ENCODE results near the gene ARID2. TPM values are rescaled to one million over a fixed set of nuclear protein-coding genes. Genes with fewer than 3 reads are reported as not detected.

Gene ARID2
- polyA plus RNA-seq, 3 donors from 2014 or later = 3.8 to 14.8 (median 4.3) TPM

- H3K4me1 Mint-ChIP-seq = peaks cover 5 to 25% of the 10 kb centered on the region in 2 donors
These were observed 133.8 kb downstream of the ARID2 start for GRCh38 chr12:45863332-45863731.

GRCh38 chr12:45866299-45866698 lies 136.8 kb downstream of the ARID2 start:
- Mint-ChIP-seq H3K9me3 (no peaks in the 10 kb centered on the region), H3K27me3 (ENCODE audit: low read depth in 3 of 3) (peaks cover 0 to 3% (median 3%) of the 10 kb centered on the region in 3 donors), H3K36me3 (peaks cover 16 to 37% (median 17%) of the 10 kb centered on the region in 3 donors), H3K27ac (no peak overlapping the region), H3K4me3 (no peak overlapping the region), H3K4me1 (peaks cover 4 to 26% of the 10 kb centered on the region in 2 donors)
- DNase-seq = no peak

More at GRCh38 chr12:45863332-45863731, 133.8 kb downstream of the ARID2 start:
- DNase-seq = no peak
- peaks cover 8 to 29% (median 16%) of the 10 kb centered on the region in 3 donors for H3K36me3 Mint-ChIP-seq
- no peak overlapping the region for H3K4me3 Mint-ChIP-seq
- H3K27me3 Mint-ChIP-seq (ENCODE audit: low read depth in 3 of 3) = peaks cover 0 to 3% (median 3%) of the 10 kb centered on the region in 3 donors
- no peak overlapping the region for H3K27ac Mint-ChIP-seq
- no peaks in the 10 kb centered on the region for H3K9me3 Mint-ChIP-seq

GRCh38 chr12:45872446-45872845 lies 142.9 kb downstream of the ARID2 start:
- Mint-ChIP-seq H3K9me3 (peaks cover 0 to 2% (median 0%) of the 10 kb centered on the region in 6 donors), H3K4me1 (peaks cover 32 to 58% of the 10 kb centered on the region in 2 donors), H3K36me3 (peaks cover 16 to 37% (median 32%) of the 10 kb centered on the region in 3 donors), H3K27ac (peak overlapping the region in 3 of 6 donors; percentile 4 to 53 (median 29)), H3K27me3 (ENCODE audit: low read depth in 3 of 3) (no peaks in the 10 kb centered on the region), H3K4me3 (no peak overlapping the region)
- no peak for DNase-seq

GRCh38 chr12:45877069-45877468 lies 147.6 kb downstream of the ARID2 start:
- H3K36me3 Mint-ChIP-seq = peaks cover 13 to 45% (median 32%) of the 10 kb centered on the region in 3 donors

GRCh38 chr12:45878630-45879255 lies 149.2 kb downstream of the ARID2 start:
- Mint-ChIP-seq H3K36me3 (peaks cover 6 to 42% (median 27%) of the 10 kb centered on the region in 3 donors), H3K27ac (peak overlapping the region; percentile 83 to 91 (median 89)), H3K27me3 (ENCODE audit: low read depth in 3 of 3) (peaks cover 0 to 20% (median 2%) of the 10 kb centered on the region in 3 donors), H3K4me1 (peaks cover 65 to 78% of the 10 kb centered on the region in 2 donors), H3K9me3 (peaks cover 0 to 2% (median 0%) of the 10 kb centered on the region in 6 donors), H3K4me3 (peak overlapping the region; percentile 58 to 87 (median 72))
- peak; percentile 51 to 63 (median 61) for DNase-seq

More at GRCh38 chr12:45877069-45877468, 147.6 kb downstream of the ARID2 start:
- H3K27ac Mint-ChIP-seq = peak overlapping the region; percentile 25 to 91 (median 84)
- peaks cover 0 to 2% (median 0%) of the 10 kb centered on the region in 6 donors for H3K9me3 Mint-ChIP-seq
- peaks cover 70 to 86% of the 10 kb centered on the region in 2 donors for H3K4me1 Mint-ChIP-seq
- peak overlapping the region in 1 of 5 donors; percentile 39 for H3K4me3 Mint-ChIP-seq
- peaks cover 0 to 20% (median 2%) of the 10 kb centered on the region in 3 donors for H3K27me3 Mint-ChIP-seq (ENCODE audit: low read depth in 3 of 3)
- no peak for DNase-seq

GRCh38 chr12:45879363-45879895 lies 149.9 kb downstream of the ARID2 start:
- Mint-ChIP-seq H3K36me3 (peaks cover 3 to 41% (median 26%) of the 10 kb centered on the region in 3 donors), H3K4me1 (peaks cover 65 to 76% of the 10 kb centered on the region in 2 donors), H3K27ac (peak overlapping the region; percentile 83 to 91 (median 89)), H3K9me3 (peaks cover 0 to 2% (median 0%) of the 10 kb centered on the region in 6 donors), H3K4me3 (peak overlapping the region; percentile 58 to 87 (median 72)), H3K27me3 (ENCODE audit: low read depth in 3 of 3) (peaks cover 0 to 20% (median 2%) of the 10 kb centered on the region in 3 donors)
- DNase-seq = peak in 1 of 3 donors; percentile 6

GRCh38 chr12:45880533-45880932 lies 151.0 kb downstream of the ARID2 start:
- Mint-ChIP-seq H3K27ac (peak overlapping the region; percentile 84 to 92 (median 90)), H3K27me3 (ENCODE audit: low read depth in 3 of 3) (peaks cover 0 to 20% (median 2%) of the 10 kb centered on the region in 3 donors), H3K4me1 (peaks cover 65 to 71% of the 10 kb centered on the region in 2 donors), H3K36me3 (peaks cover 3 to 41% (median 30%) of the 10 kb centered on the region in 3 donors), H3K4me3 (peak overlapping the region in 3 of 5 donors; percentile 39 to 72 (median 40)), H3K9me3 (peaks cover 0 to 2% (median 0%) of the 10 kb centered on the region in 6 donors)
- no peak for DNase-seq

GRCh38 chr12:45883187-45883586 lies 153.7 kb downstream of the ARID2 start:
- no peak overlapping the region for H3K27ac Mint-ChIP-seq
- H3K4me1 Mint-ChIP-seq = peaks cover 41 to 45% of the 10 kb centered on the region in 2 donors
- H3K27me3 Mint-ChIP-seq (ENCODE audit: low read depth in 3 of 3) = peaks cover 1 to 17% (median 2%) of the 10 kb centered on the region in 3 donors
- no peak for DNase-seq
- H3K36me3 Mint-ChIP-seq = peaks cover 11 to 40% (median 36%) of the 10 kb centered on the region in 3 donors
- no peak overlapping the region for H3K4me3 Mint-ChIP-seq
- no peaks in the 10 kb centered on the region for H3K9me3 Mint-ChIP-seq

- Mint-ChIP-seq H3K4me1 (peaks cover 9 to 16% of the 10 kb centered on the region in 2 donors), H3K27ac (no peak overlapping the region), H3K27me3 (ENCODE audit: low read depth in 3 of 3) (peaks cover 0 to 9% (median 2%) of the 10 kb centered on the region in 3 donors), H3K4me3 (no peak overlapping the region), H3K36me3 (peaks cover 11 to 37% (median 27%) of the 10 kb centered on the region in 3 donors), H3K9me3 (no peaks in the 10 kb centered on the region)
- DNase-seq = no peak
These were observed 157.2 kb downstream of the ARID2 start for GRCh38 chr12:45886685-45887084.

- H3K27me3 Mint-ChIP-seq (ENCODE audit: low read depth in 3 of 3) = peaks cover 0 to 4% (median 2%) of the 10 kb centered on the region in 3 donors
- H3K9me3 Mint-ChIP-seq = no peaks in the 10 kb centered on the region
- H3K4me1 Mint-ChIP-seq = peaks cover 8 to 12% of the 10 kb centered on the region in 2 donors
- no peak overlapping the region for H3K27ac Mint-ChIP-seq
- H3K4me3 Mint-ChIP-seq = no peak overlapping the region
- H3K36me3 Mint-ChIP-seq = peaks cover 11 to 36% (median 20%) of the 10 kb centered on the region in 3 donors
- no peak for DNase-seq
These were observed 158.0 kb downstream of the ARID2 start for GRCh38 chr12:45887544-45887943.

GRCh38 chr12:45890276-45890675 lies 160.8 kb downstream of the ARID2 start:
- Mint-ChIP-seq H3K4me1 (peaks cover 16 to 20% of the 10 kb centered on the region in 2 donors), H3K27ac (peak overlapping the region in 1 of 6 donors; percentile 35), H3K36me3 (peaks cover 15 to 41% (median 16%) of the 10 kb centered on the region in 3 donors), H3K4me3 (no peak overlapping the region), H3K9me3 (no peaks in the 10 kb centered on the region), H3K27me3 (ENCODE audit: low read depth in 3 of 3) (peaks cover 0 to 4% (median 2%) of the 10 kb centered on the region in 3 donors)
- no peak for DNase-seq

- Mint-ChIP-seq H3K36me3 (peaks cover 17 to 36% (median 18%) of the 10 kb centered on the region in 3 donors), H3K27me3 (ENCODE audit: low read depth in 3 of 3) (peaks cover 0 to 5% (median 0%) of the 10 kb centered on the region in 3 donors), H3K4me3 (no peak overlapping the region)
These were observed 163.7 kb downstream of the ARID2 start for GRCh38 chr12:45893240-45893639.

GRCh38 chr12:45895961-45896360 lies 166.5 kb downstream of the ARID2 start:
- Mint-ChIP-seq H3K27ac (peak overlapping the region; percentile 85 to 92 (median 86)), H3K36me3 (peaks cover 20 to 42% (median 27%) of the 10 kb centered on the region in 3 donors), H3K9me3 (no peaks in the 10 kb centered on the region), H3K4me1 (peaks cover 38 to 39% of the 10 kb centered on the region in 2 donors), H3K27me3 (ENCODE audit: low read depth in 3 of 3) (peaks cover 0 to 3% (median 0%) of the 10 kb centered on the region in 3 donors), H3K4me3 (peak overlapping the region; percentile 48 to 75 (median 57))
- peak in 2 of 3 donors; percentile 20 to 38 for DNase-seq

More at GRCh38 chr12:45893240-45893639, 163.7 kb downstream of the ARID2 start:
- peak overlapping the region in 3 of 6 donors; percentile 20 to 69 (median 20) for H3K27ac Mint-ChIP-seq
- no peaks in the 10 kb centered on the region for H3K9me3 Mint-ChIP-seq
- no peak for DNase-seq
- peaks cover 38 to 39% of the 10 kb centered on the region in 2 donors for H3K4me1 Mint-ChIP-seq
